Lower lobe of right lung (tissue), 2 donors: ENCODE data around the gene DCTPP1. TPM values are rescaled to one million over a fixed set of nuclear protein-coding genes. Genes with fewer than 3 reads are reported as not detected.
"Not testable (repeated sequence)": the region's sequence is repeated elsewhere in the genome, so short reads cannot be mapped to it uniquely, and the experiment has no call there.

ENCODE experiments used
- ATAC-seq, 2 donors: fragments of 200-7000 bp; cut with Tn5 transposase; one replicate each; pipeline ENCODE4 v1.9.1; 2020 to 2022; ENCODE audit warnings: mild to moderate bottlenecking in 2 of 2, moderate library complexity in 2 of 2
- DNase-seq: peaks from one replicate; pipeline ENCODE4 v3.0.0-alpha.2; 2020
- H3K27ac ChIP-seq: fragments of 200-600 bp; one replicate; pipeline ENCODE4 v1.8.0; 2022
- H3K27me3 ChIP-seq: fragments of 200-600 bp; one replicate; pipeline ENCODE4 v1.8.0; 2022; ENCODE audit warnings: low read depth
- H3K36me3 ChIP-seq: fragments of 200-600 bp; one replicate; pipeline ENCODE4 v1.8.0; 2022; ENCODE audit warnings: mild to moderate bottlenecking
- H3K4me1 ChIP-seq: fragments of 200-600 bp; one replicate; pipeline ENCODE4 v1.8.0; 2022
- H3K4me3 ChIP-seq: fragments of 200-600 bp; one replicate; pipeline ENCODE4 v1.8.0; 2022; ENCODE audit warnings: mild to moderate bottlenecking
- H3K9me3 ChIP-seq: fragments of 200-600 bp; one replicate; pipeline ENCODE4 v1.8.0; 2022
- CTCF ChIP-seq: fragments of 200-600 bp; IDR thresholded peaks from one replicate; pipeline ENCODE4 v1.8.0; 2022; ENCODE audit warnings: antibody characterized with exemption, mild to moderate bottlenecking
- intact Hi-C: fragments of 100-400 bp; cut with DNase I; formaldehyde crosslinking; loops from one replicate; pipeline ENCODE4 v1.11.0; 2022
- total RNA-seq: library from RNA; stranded (reverse); fragmentation: NEBNext Ultra II Directional; extraction: Animal tissue kit (Norgen Biotek cat#: 25700); gene quantifications from one replicate; pipeline ENCODE4 v1.2.1, GENCODE V29; 2021
- donor health status: DM: no; HTN: yes; CAD: no; lungs with severe emphysema.

DCTPP1 gene
- total RNA-seq, 1 donor from 2014 or later = 19.1 TPM

- Histone ChIP-seq H3K27me3 (no peaks in the 10 kb centered on the region), H3K4me3 (no peak overlapping the region), H3K4me1 (peaks cover 28% of the 10 kb centered on the region), H3K27ac (no peak overlapping the region), H3K36me3 (peaks cover 18% of the 10 kb centered on the region), H3K9me3 (no peaks in the 10 kb centered on the region)
- no peak for TF ChIP-seq CTCF
- no peak for DNase-seq
- intact Hi-C loops = no loop called here
- peak in 1 of 2 donors; percentile 26 for ATAC-seq
Measured at GRCh38 chr16:30401768-30402425, 27.9 kb downstream of the DCTPP1 start.

- no peaks in the 10 kb centered on the region for H3K9me3 ChIP-seq
- H3K4me3 ChIP-seq = peak overlapping the region; percentile 78
- no peak for TF ChIP-seq CTCF
- H3K27me3 ChIP-seq = no peaks in the 10 kb centered on the region
- H3K36me3 ChIP-seq = peaks cover 18% of the 10 kb centered on the region
- DNase-seq (no peak), ATAC-seq (no peak)
- H3K4me1 ChIP-seq = peaks cover 39% of the 10 kb centered on the region
- intact Hi-C loops = no loop called here
- peak overlapping the region; percentile 80 for H3K27ac ChIP-seq
Measured at GRCh38 chr16:30399435-30400186, 30.2 kb downstream of the DCTPP1 start.

GRCh38 chr16:30398661-30399434 is 31.0 kb downstream of the DCTPP1 start:
- Histone ChIP-seq H3K4me1 (peaks cover 47% of the 10 kb centered on the region), H3K36me3 (peaks cover 18% of the 10 kb centered on the region), H3K4me3 (no peak overlapping the region), H3K27me3 (no peaks in the 10 kb centered on the region), H3K9me3 (no peaks in the 10 kb centered on the region), H3K27ac (peak overlapping the region; percentile 80)
- TF ChIP-seq CTCF = no peak
- intact Hi-C loops = no loop called here
- ATAC-seq = no peak
- no peak for DNase-seq

GRCh38 chr16:30397776-30398660 is 31.8 kb downstream of the DCTPP1 start:
- TF ChIP-seq CTCF = no peak
- no peaks in the 10 kb centered on the region for H3K9me3 ChIP-seq
- intact Hi-C loops = no loop called here
- peaks cover 48% of the 10 kb centered on the region for H3K4me1 ChIP-seq
- ATAC-seq (no peak), DNase-seq (no peak)
- no peaks in the 10 kb centered on the region for H3K27me3 ChIP-seq
- no peak overlapping the region for H3K27ac ChIP-seq
- H3K36me3 ChIP-seq = peaks cover 18% of the 10 kb centered on the region
- no peak overlapping the region for H3K4me3 ChIP-seq

GRCh38 chr16:30397056-30397455 is 32.8 kb downstream of the DCTPP1 start:
- TF ChIP-seq CTCF = no peak
- no peak overlapping the region for H3K27ac ChIP-seq
- H3K9me3 ChIP-seq = no peaks in the 10 kb centered on the region
- ATAC-seq (no peak), DNase-seq (no peak)
- peaks cover 48% of the 10 kb centered on the region for H3K4me1 ChIP-seq
- no peak overlapping the region for H3K4me3 ChIP-seq
- H3K36me3 ChIP-seq = peaks cover 18% of the 10 kb centered on the region
- H3K27me3 ChIP-seq = no peaks in the 10 kb centered on the region
- intact Hi-C loops = no loop called here

GRCh38 chr16:30396627-30397026 is 33.2 kb downstream of the DCTPP1 start:
- not testable (repeated sequence) for ATAC-seq, H3K27ac ChIP-seq, H3K4me3 ChIP-seq

More at GRCh38 chr16:30396627-30397026, 33.2 kb downstream of the DCTPP1 start:
- DNase-seq, intact Hi-C loops, H3K9me3 ChIP-seq, H3K27me3 ChIP-seq: not testable (repeated sequence)
- H3K36me3 ChIP-seq = peaks cover 18% of the 10 kb centered on the region
- peaks cover 48% of the 10 kb centered on the region for H3K4me1 ChIP-seq
